HCT116 (cell line): ENCODE measurements around the gene CASTOR2. TPM values are rescaled to one million over a fixed set of nuclear protein-coding genes. Genes with fewer than 3 reads are reported as not detected.
A peak's percentile ranks its signal among the peaks of the same experiment; 100 is the strongest.
"Not testable (repeated sequence)": the region's sequence is repeated elsewhere in the genome, so short reads cannot be mapped to it uniquely, and the experiment has no call there.

Source experiments
- ATAC-seq: fragments of 200-7000 bp; cut with Tn5 transposase; 2 replicates; pipeline ENCODE4 v1.9.1; 2020; ENCODE audit warnings: mild to moderate bottlenecking, moderate library complexity
- Bru-seq: library from RNA; stranded (reverse); fragments of 400-500 nt; gene quantifications from one replicate; lab custom pipeline; 2021; lab: Mats Ljungman, UMichigan
- BruChase-seq, 2 experiments: library from RNA; stranded (reverse); fragments of 400-500 nt; gene quantifications; one replicate each; lab custom pipeline; 2021; lab: Mats Ljungman, UMichigan
- BruUV-seq: library from RNA; stranded (reverse); fragments of 400-500 nt; replicated peaks from 2 replicates; lab custom pipeline; 2021; lab: Mats Ljungman, UMichigan
- CTCF ChIA-PET: fragments of 300-600 bp; sonication (Branson Sonifier 250); formaldehyde crosslinking; loops from one replicate; lab custom pipeline; 2021; ENCODE audit warnings: antibody characterized with exemption; lab: Charles Lee
- POLR2A ChIA-PET: fragments of 300-600, 350-600 bp; sonication (Branson Sonifier 250); formaldehyde crosslinking; loops from one replicate; lab custom pipeline; 2021; ENCODE audit warnings: antibody characterized with exemption; lab: Charles Lee
- RAD21 ChIA-PET, 2 experiments: fragments of 300-600 bp; sonication (Branson Sonifier 250); formaldehyde crosslinking; loops; one replicate each; lab custom pipeline; 2023; ENCODE audit warnings: low total read pairs in 2 of 2; ENCODE audit not compliant: uncharacterized antibody in 2 of 2, unreplicated experiment in 2 of 2, low non-redundant PET in 1 of 2; lab: Charles Lee
- DNase-seq: peaks from one replicate; pipeline ENCODE4 v3.0.0-alpha.2; 2010; ENCODE audit warnings: low read depth, low spot score
- H2AFZ ChIP-seq: fragments of 200-600 bp; shearing (Covaris generic), sonication (generic); 2 replicates; pipeline ENCODE4 v1.6.1; 2017; ENCODE audit warnings: low read depth, mixed run types, mixed read lengths, antibody characterized with exemption, low read length; ENCODE audit not compliant: poor library complexity, severe bottlenecking
- H3K27ac ChIP-seq: 2 replicates; pipeline ENCODE4 v1.5.1; 2012; ENCODE audit warnings: low read depth, low read length
- H3K27me3 ChIP-seq: fragments of 200-600 bp; sonication (generic); 2 replicates; pipeline ENCODE4 v1.6.1; 2016; ENCODE audit warnings: mixed run types, low read length, mixed read lengths; ENCODE audit not compliant: insufficient read depth
- H3K36me3 ChIP-seq, 2 experiments: fragments of 200-500 bp in 1 of 2; fragments of 200-600 bp in 1 of 2; sonication (Bioruptor generic) in 1 of 2; sonication (generic) in 1 of 2; 2 replicates each; pipeline versions ENCODE4 v1.5.1 to v1.6.1; 2014 to 2016; ENCODE audit warnings: low read length in 2 of 2, inconsistent platforms in 1 of 2, mixed read lengths in 1 of 2, mixed run types in 1 of 2; ENCODE audit not compliant: insufficient read depth in 2 of 2, control insufficient read depth in 1 of 2
- H3K4me1 ChIP-seq, 2 experiments: fragments of 200-600 bp in 1 of 2; sonication (generic) in 1 of 2; 2 replicates each; pipeline versions ENCODE4 v1.5.1 to v1.6.1; 2012 to 2017; ENCODE audit warnings: low read length in 2 of 2, inconsistent platforms in 1 of 2, mild to moderate bottlenecking in 1 of 2, mixed read lengths in 1 of 2, mixed run types in 1 of 2, moderate library complexity in 1 of 2; ENCODE audit not compliant: insufficient read depth in 2 of 2, control insufficient read depth in 1 of 2
- H3K4me2 ChIP-seq: fragments of 200-600 bp; sonication (generic); 2 replicates; pipeline ENCODE4 v1.6.1; 2017; ENCODE audit warnings: mixed run types, low read length, mixed read lengths
- H3K4me3 ChIP-seq, 2 experiments: fragments of 200-600 bp in 1 of 2; sonication (generic) in 1 of 2; replicated peaks in 1 of 2; 2 replicates each; pipeline ENCODE4 v1.5.1; 2011 to 2016; ENCODE audit warnings: low read length in 2 of 2, control low read depth in 1 of 2, low read depth in 1 of 2, mild to moderate bottlenecking in 1 of 2, mixed read lengths in 1 of 2, mixed run types in 1 of 2
- H3K79me2 ChIP-seq: fragments of 200-600 bp; sonication (generic); 2 replicates; pipeline ENCODE4 v1.6.1; 2017; ENCODE audit warnings: mild to moderate bottlenecking, mixed run types, low read length, moderate library complexity, mixed read lengths; ENCODE audit not compliant: insufficient read depth
- H3K9ac ChIP-seq: fragments of 200-600 bp; sonication (generic); 2 replicates; pipeline ENCODE4 v1.6.1; 2016; ENCODE audit warnings: low read length, mixed read lengths
- H3K9me2 ChIP-seq: fragments of 200-600 bp; sonication (generic), shearing (Covaris generic); 2 replicates; pipeline ENCODE4 v1.6.1; 2017; ENCODE audit warnings: mixed run types, mild to moderate bottlenecking, moderate library complexity; ENCODE audit not compliant: insufficient read depth
- H3K9me3 ChIP-seq, 2 experiments: fragments of 200-500 bp in 1 of 2; fragments of 200-600 bp in 1 of 2; sonication (Bioruptor generic) in 1 of 2; sonication (generic) in 1 of 2; 2 replicates each; pipeline ENCODE4 v1.6.1; 2014 to 2017; ENCODE audit warnings: low read length in 2 of 2, mixed read lengths in 2 of 2, inconsistent platforms in 1 of 2, low read depth in 1 of 2, mild to moderate bottlenecking in 1 of 2, mixed run types in 1 of 2, moderate library complexity in 1 of 2; ENCODE audit not compliant: control insufficient read depth in 1 of 2, insufficient read depth in 1 of 2
- H4K20me1 ChIP-seq: fragments of 200-600 bp; sonication (generic), shearing (Covaris generic); 2 replicates; pipeline ENCODE4 v1.6.1; 2017; ENCODE audit warnings: mixed run types, mild to moderate bottlenecking, moderate library complexity; ENCODE audit not compliant: insufficient read depth
- intact Hi-C: fragments of 100-400 bp; cut with micrococcal nuclease; formaldehyde crosslinking; loops from 2 replicates; pipeline ENCODE4 v1.10.0; 2022
- long read RNA-seq: library from polyadenylated mRNA; unstranded; transcript quantifications from one replicate; pipeline ENCODE4 v2.0.0, GENCODE V29; 2021; ENCODE audit not compliant: unreplicated experiment
- polyA plus RNA-seq: library from polyadenylated mRNA; unstranded; fragments of >200 nt; gene quantifications from 2 replicates; pipeline ENCODE4 v1.2.1, GENCODE V29; 2012; ENCODE audit warnings: missing spikeins
- total RNA-seq: library from RNA; stranded (reverse); gene quantifications from one replicate; pipeline ENCODE4 v1.2.1, GENCODE V29; 2021; ENCODE audit not compliant: unreplicated experiment

The CASTOR2 gene
- total RNA-seq (9.4 TPM), Bru-seq, nascent RNA (percentile 35 among the genes with signal in this experiment), BruChase-seq, experiment 1, labeled RNA remaining after a 6-hour chase (percentile 47 among the genes with signal in this experiment), BruChase-seq, experiment 2, labeled RNA remaining after a 2-hour chase (percentile 42 among the genes with signal in this experiment)
- 2.7 and 3.0 TPM in 2 replicates for polyA plus RNA-seq
- long read RNA-seq, partial matches to known transcripts, result 0 of 1 reads
- long read RNA-seq, other reads (novel, unspliced or antisense), result 1 of 1 reads

DNA sequence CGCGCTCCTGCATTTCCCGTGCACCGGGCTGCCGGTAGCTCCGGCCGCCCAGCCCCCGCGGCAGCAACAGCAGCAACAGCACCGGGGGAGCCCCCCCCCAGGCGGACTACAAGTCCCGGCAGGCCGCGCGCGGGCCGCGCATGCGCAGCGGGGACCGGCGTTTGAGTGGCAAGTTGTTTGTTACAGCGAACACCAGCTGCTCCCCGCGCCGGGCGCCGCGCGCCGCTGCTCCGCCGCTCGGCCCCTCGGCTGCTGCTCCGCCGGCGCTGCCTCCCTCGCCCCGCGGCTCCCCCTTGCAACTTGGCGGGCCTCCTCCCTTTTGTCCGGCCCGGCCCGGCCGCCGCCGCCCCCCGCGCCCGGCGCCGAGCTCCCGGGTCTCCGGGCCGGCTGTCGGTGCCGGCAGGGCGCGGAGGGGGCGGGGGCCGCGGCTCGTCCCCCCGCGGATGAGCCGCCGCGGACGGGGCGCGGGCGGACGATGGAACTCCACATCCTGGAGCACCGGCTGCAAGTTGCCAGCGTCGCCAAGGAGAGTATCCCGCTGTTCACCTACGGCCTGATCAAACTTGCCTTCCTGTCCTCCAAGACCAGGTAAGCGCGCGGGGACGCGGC is at the start of gene CASTOR2:
Gene CASTOR2, plus strand, starts transcription at position 195 of the 609 bp plus-strand sequence. Its CDS starts 281 bp downstream, at position 476.
- H3K4me1 ChIP-seq, H3K27me3 ChIP-seq, H3K79me2 ChIP-seq, H3K9me2 ChIP-seq, H3K9me3 ChIP-seq, intact Hi-C loops, H3K9ac ChIP-seq, H3K27ac ChIP-seq, DNase-seq, BruUV-seq, CTCF ChIA-PET, POLR2A ChIA-PET, H4K20me1 ChIP-seq, H2AFZ ChIP-seq, H3K36me3 ChIP-seq: not testable (repeated sequence)
- Histone ChIP-seq H3K4me2 (peak within 1 kb of the TSS; percentile 33; the same call in 1 of the 2 replicates), H3K4me3 (peak within 1 kb of the TSS in 1 of 2 experiments; percentile 13; a peak in 1 of 4 replicates)
- RAD21 ChIA-PET, result interaction anchor here in 1 of 2 experiments (0.6 kb wide), 1 partner anchor 308 kb away, joined by 3 read pairs; no protein-coding TSS in a partner anchor
- peak; percentile 85 for ATAC-seq

GRCh38 chr7:74922321-74922890 is 42.1 kb upstream of the CASTOR2 start:
- H3K79me2 ChIP-seq, H4K20me1 ChIP-seq, H3K9ac ChIP-seq, POLR2A ChIA-PET, RAD21 ChIA-PET, H3K27ac ChIP-seq, ATAC-seq, H3K27me3 ChIP-seq, H3K4me1 ChIP-seq, H2AFZ ChIP-seq, BruUV-seq, H3K36me3 ChIP-seq, H3K4me2 ChIP-seq, intact Hi-C loops, H3K9me2 ChIP-seq, CTCF ChIA-PET, DNase-seq, H3K4me3 ChIP-seq, H3K9me3 ChIP-seq: not testable (repeated sequence)

DNA sequence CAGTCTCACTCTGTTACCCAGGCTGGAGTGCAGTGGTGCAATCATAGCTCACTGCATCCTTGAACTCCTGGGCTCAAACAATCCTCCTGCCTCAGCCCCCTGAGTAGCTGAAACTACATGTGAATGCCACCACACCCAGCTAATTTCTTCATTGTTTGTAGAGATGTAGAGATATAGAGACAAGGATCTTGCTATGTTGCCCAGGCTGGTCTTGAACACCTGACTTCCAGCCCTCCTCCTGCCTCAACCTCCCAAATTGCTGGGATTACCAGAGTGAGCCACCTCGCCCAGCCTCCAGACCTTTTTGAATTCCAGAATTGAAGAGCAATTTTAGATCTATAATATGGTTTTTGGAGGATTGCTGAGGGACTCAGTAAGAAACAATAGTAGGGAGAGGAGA is 40.9 kb upstream of the CASTOR2 start:
- H2AFZ ChIP-seq, H3K79me2 ChIP-seq, DNase-seq, H3K27me3 ChIP-seq, H3K9me3 ChIP-seq, H3K9me2 ChIP-seq, intact Hi-C loops, H3K4me2 ChIP-seq, H3K36me3 ChIP-seq, ATAC-seq, CTCF ChIA-PET, H3K4me1 ChIP-seq, H3K4me3 ChIP-seq, H3K9ac ChIP-seq, H4K20me1 ChIP-seq, H3K27ac ChIP-seq, BruUV-seq, RAD21 ChIA-PET, POLR2A ChIA-PET: not testable (repeated sequence)

DNA sequence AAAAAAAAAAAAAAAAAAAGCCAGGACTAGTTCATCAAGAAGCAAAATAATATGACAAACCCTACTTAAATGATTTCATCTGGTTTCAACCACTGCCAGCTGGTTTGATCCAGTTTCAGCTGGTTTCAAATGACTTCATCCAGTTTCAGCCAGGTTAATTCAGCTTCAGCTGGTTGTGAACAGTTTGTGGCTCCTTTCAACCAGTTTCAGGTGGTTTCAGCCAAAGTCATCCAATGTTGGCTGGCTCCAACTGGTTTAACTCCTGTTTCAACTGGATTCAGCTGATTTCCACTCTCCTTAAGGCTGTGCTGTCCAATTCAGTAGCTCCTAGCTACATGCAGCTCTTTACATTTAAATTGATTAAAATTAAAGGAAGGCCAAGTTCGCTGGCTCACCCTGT is 37.5 kb upstream of the CASTOR2 start:
- H3K27me3 ChIP-seq, H3K27ac ChIP-seq, H3K9me2 ChIP-seq, H2AFZ ChIP-seq, H3K36me3 ChIP-seq, H4K20me1 ChIP-seq, CTCF ChIA-PET, H3K4me2 ChIP-seq, H3K9me3 ChIP-seq, POLR2A ChIA-PET, H3K9ac ChIP-seq, DNase-seq, BruUV-seq, H3K4me1 ChIP-seq, intact Hi-C loops, RAD21 ChIA-PET, H3K79me2 ChIP-seq, H3K4me3 ChIP-seq, ATAC-seq: not testable (repeated sequence)
